NT2/D1 (cell line): ENCODE measurements around the gene MRPS22.

Experiments used
- DNase-seq: peaks from one replicate; pipeline ENCODE4 v3.0.0-alpha.2; 2011; ENCODE audit warnings: low read depth, low spot score
- H3K27me3 ChIP-seq: 2 replicates; pipeline ENCODE4 v1.6.0; 2011; ENCODE audit warnings: mild to moderate bottlenecking; ENCODE audit not compliant: insufficient read length, insufficient read depth
- H3K36me3 ChIP-seq: 2 replicates; pipeline ENCODE4 v1.6.1; 2011; ENCODE audit warnings: mild to moderate bottlenecking, low read length, mixed read lengths; ENCODE audit not compliant: insufficient read depth, insufficient read length
- H3K4me1 ChIP-seq: 2 replicates; pipeline ENCODE4 v1.5.1; 2011; ENCODE audit not compliant: insufficient read depth, insufficient read length
- H3K4me3 ChIP-seq: 2 replicates; pipeline ENCODE4 v1.5.1; 2011; ENCODE audit warnings: low read depth; ENCODE audit not compliant: insufficient read length
- H3K9ac ChIP-seq: 2 replicates; pipeline ENCODE4 v1.6.0; 2011; ENCODE audit warnings: low read depth; ENCODE audit not compliant: insufficient read length
- H3K9me3 ChIP-seq: 2 replicates; pipeline ENCODE4 v1.5.1; 2011; ENCODE audit warnings: mild to moderate bottlenecking, low read length; ENCODE audit not compliant: insufficient read depth
- SUZ12 ChIP-seq: IDR thresholded peaks from 2 replicates; pipeline ENCODE4 v1.6.1; 2011; ENCODE audit not compliant: insufficient read length, insufficient read depth; ENCODE audit errors: extremely low read depth
- YY1 ChIP-seq: IDR thresholded peaks from 2 replicates; pipeline ENCODE4 v1.6.1; 2011; ENCODE audit not compliant: insufficient read length, insufficient read depth
- ZNF274 ChIP-seq: IDR thresholded peaks from 2 replicates; pipeline ENCODE4 v1.6.1; 2011; ENCODE audit warnings: mild to moderate bottlenecking, low read depth, low read length

MRPS22 gene

GRCh38 chr3:139320551-139321309, 23.1 kb upstream of the MRPS22 start:
- no peaks in the 10 kb centered on the region for H3K27me3 ChIP-seq
- TF ChIP-seq YY1 (no peak), ZNF274 (no peak), SUZ12 (no peak)
- no peak for DNase-seq
- H3K4me3 ChIP-seq: no peak overlapping the region
- H3K36me3 ChIP-seq: no peaks in the 10 kb centered on the region
- H3K4me1 ChIP-seq: no peaks in the 10 kb centered on the region
- no peak overlapping the region for H3K9ac ChIP-seq
- no peaks in the 10 kb centered on the region for H3K9me3 ChIP-seq

GRCh38 chr3:139322346-139322745, 21.5 kb upstream of the MRPS22 start:
- no peaks in the 10 kb centered on the region for H3K36me3 ChIP-seq
- H3K4me3 ChIP-seq: no peak overlapping the region
- no peaks in the 10 kb centered on the region for H3K9me3 ChIP-seq
- TF ChIP-seq ZNF274 (no peak), SUZ12 (no peak), YY1 (no peak)
- peaks cover under 1% of the 10 kb centered on the region for H3K27me3 ChIP-seq
- no peak overlapping the region for H3K9ac ChIP-seq
- no peak for DNase-seq
- H3K4me1 ChIP-seq: no peaks in the 10 kb centered on the region

GRCh38 chr3:139323146-139323545, 20.7 kb upstream of the MRPS22 start:
- no peak for DNase-seq
- TF ChIP-seq ZNF274 (no peak), YY1 (no peak), SUZ12 (no peak)
- Histone ChIP-seq H3K36me3 (no peaks in the 10 kb centered on the region), H3K9me3 (no peaks in the 10 kb centered on the region), H3K4me1 (no peaks in the 10 kb centered on the region), H3K9ac (no peak overlapping the region), H3K4me3 (no peak overlapping the region), H3K27me3 (peaks cover 9% of the 10 kb centered on the region)

GRCh38 chr3:139324456-139324855, 19.4 kb upstream of the MRPS22 start:
- no peaks in the 10 kb centered on the region for H3K9me3 ChIP-seq
- TF ChIP-seq SUZ12: no peak
- TF ChIP-seq YY1: no peak
- no peak for TF ChIP-seq ZNF274
- DNase-seq: no peak

GRCh38 chr3:139325551-139325950, 18.3 kb upstream of the MRPS22 start:
- Histone ChIP-seq H3K27me3 (peaks cover 28% of the 10 kb centered on the region), H3K4me3 (no peak overlapping the region), H3K9ac (no peak overlapping the region), H3K36me3 (no peaks in the 10 kb centered on the region), H3K9me3 (no peaks in the 10 kb centered on the region), H3K4me1 (peaks cover 2% of the 10 kb centered on the region)
- DNase-seq: no peak
- TF ChIP-seq SUZ12 (no peak), YY1 (no peak), ZNF274 (no peak)

More at GRCh38 chr3:139324456-139324855, 19.4 kb upstream of the MRPS22 start:
- Histone ChIP-seq H3K36me3 (no peaks in the 10 kb centered on the region), H3K4me3 (no peak overlapping the region), H3K9ac (no peak overlapping the region), H3K4me1 (peaks cover 2% of the 10 kb centered on the region), H3K27me3 (peaks cover 20% of the 10 kb centered on the region)

- Histone ChIP-seq H3K4me3 (no peak overlapping the region), H3K9me3 (no peaks in the 10 kb centered on the region), H3K36me3 (no peaks in the 10 kb centered on the region), H3K27me3 (peaks cover 32% of the 10 kb centered on the region), H3K9ac (no peak overlapping the region), H3K4me1 (peaks cover 2% of the 10 kb centered on the region)
- TF ChIP-seq YY1: no peak
- no peak for TF ChIP-seq ZNF274
- no peak for TF ChIP-seq SUZ12
- DNase-seq: no peak
These were observed 17.7 kb upstream of the MRPS22 start for GRCh38 chr3:139326131-139326530.

- Histone ChIP-seq H3K9me3 (no peaks in the 10 kb centered on the region), H3K4me1 (peaks cover 2% of the 10 kb centered on the region), H3K27me3 (peaks cover 32% of the 10 kb centered on the region), H3K9ac (no peak overlapping the region), H3K36me3 (no peaks in the 10 kb centered on the region), H3K4me3 (no peak overlapping the region)
- no peak for TF ChIP-seq ZNF274
- TF ChIP-seq YY1: no peak
- DNase-seq: no peak
These were observed 17.1 kb upstream of the MRPS22 start for GRCh38 chr3:139326707-139327106.
